ENCODE measurements around the gene PAM. TPM values are rescaled to one million over a fixed set of nuclear protein-coding genes. Genes with fewer than 3 reads are reported as not detected.

PAM gene
- total RNA-seq, 1 experiment from 2014 or later = 131 TPM

DNA sequence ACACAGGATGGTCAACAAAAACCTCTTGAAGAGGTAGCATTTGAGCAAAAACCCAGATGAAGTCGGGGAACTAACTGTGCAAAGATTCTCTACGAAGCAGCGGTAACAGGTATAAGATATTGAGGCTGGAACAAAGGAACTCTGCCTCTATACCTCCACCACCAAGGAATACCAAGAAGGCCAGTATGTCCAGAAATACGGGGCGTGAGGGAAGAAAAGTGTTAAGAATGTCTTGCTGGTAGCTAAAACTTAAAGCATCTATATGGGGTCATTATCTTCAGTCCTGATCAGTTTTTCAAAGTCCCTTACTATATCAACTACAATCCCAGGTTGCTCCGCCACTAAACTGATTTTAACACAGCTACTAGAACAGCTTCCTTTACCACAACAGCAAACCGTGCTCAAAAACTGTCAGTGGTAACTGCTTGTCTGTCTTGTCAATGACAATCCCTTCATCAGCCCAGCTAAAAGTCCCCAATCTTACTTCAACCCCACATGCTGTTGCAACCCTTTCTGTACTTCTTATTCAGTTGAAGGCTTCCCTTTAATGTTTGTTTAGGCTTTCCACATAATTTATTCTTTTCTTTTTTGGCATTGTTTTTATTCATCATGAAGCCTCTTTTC is 9.4 kb downstream of the PAM start:
- intact Hi-C loops (cut with micrococcal nuclease; ENCODE audit: unreplicated experiment) = no loop called here
- CTCF ChIA-PET = no interaction called here
- TF ChIP-seq TCF7L2 (IDR thresholded peaks at IDR 0.05; ENCODE audit: low read depth, low read length) (no peak), SIN3A (IDR thresholded peaks at IDR 0.05; ENCODE audit: borderline replicate concordance, insufficient read depth, low read depth, low read length) (no peak), REST (IDR thresholded peaks at IDR 0.05; ENCODE audit: insufficient read depth in 1 of 2, low read depth in 2 of 2, low read length in 1 of 2) (no peak), POLR2AphosphoS5 (IDR thresholded peaks at IDR 0.05; ENCODE audit: low read depth, low read length) (no peak)
- TF ChIP-seq, protein P1, sequence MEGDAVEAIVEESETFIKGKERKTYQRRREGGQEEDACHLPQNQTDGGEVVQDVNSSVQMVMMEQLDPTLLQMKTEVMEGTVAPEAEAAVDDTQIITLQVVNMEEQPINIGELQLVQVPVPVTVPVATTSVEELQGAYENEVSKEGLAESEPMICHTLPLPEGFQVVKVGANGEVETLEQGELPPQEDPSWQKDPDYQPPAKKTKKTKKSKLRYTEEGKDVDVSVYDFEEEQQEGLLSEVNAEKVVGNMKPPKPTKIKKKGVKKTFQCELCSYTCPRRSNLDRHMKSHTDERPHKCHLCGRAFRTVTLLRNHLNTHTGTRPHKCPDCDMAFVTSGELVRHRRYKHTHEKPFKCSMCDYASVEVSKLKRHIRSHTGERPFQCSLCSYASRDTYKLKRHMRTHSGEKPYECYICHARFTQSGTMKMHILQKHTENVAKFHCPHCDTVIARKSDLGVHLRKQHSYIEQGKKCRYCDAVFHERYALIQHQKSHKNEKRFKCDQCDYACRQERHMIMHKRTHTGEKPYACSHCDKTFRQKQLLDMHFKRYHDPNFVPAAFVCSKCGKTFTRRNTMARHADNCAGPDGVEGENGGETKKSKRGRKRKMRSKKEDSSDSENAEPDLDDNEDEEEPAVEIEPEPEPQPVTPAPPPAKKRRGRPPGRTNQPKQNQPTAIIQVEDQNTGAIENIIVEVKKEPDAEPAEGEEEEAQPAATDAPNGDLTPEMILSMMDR (IDR thresholded peaks at IDR 0.05) = no peak
- Histone ChIP-seq H3K27me3 (ENCODE audit: control insufficient read depth, insufficient read depth, low read length) (no peaks in the 10 kb centered on the region), H3K9me3 (ENCODE audit: control insufficient read depth, insufficient read depth, low read depth, low read length) (no peaks in the 10 kb centered on the region; the same call in 1 of the 2 replicates), H3K4me1 (ENCODE audit: control insufficient read depth, insufficient read depth, low read length) (peaks cover 10% of the 10 kb centered on the region; the same call in 1 of the 2 replicates), H3K4me3 (ENCODE audit: low read depth in 2 of 2, low read length in 2 of 2) (no peak overlapping the region), H3K27ac (ENCODE audit: low read length) (no peak overlapping the region), H3K36me3 (ENCODE audit: control insufficient read depth, insufficient read depth, low read length) (no peaks in the 10 kb centered on the region)
- ATAC-seq = no peak
- in situ Hi-C loops (cut with HindIII; ENCODE audit: low pct_unique_long_range_greater_than_20kb, low sequenced_read_pairs) = no loop called here
- POLR2A ChIA-PET = no interaction called here
- BruUV-seq (replicated peaks) = no TSS peak
- DNase-seq (ENCODE audit: low read depth, low spot score) = no peak

GRCh38 chr5:102765350-102765749 is 10.2 kb downstream of the PAM start:
- H3K27me3 ChIP-seq (ENCODE audit: control insufficient read depth, insufficient read depth, low read length) = no peaks in the 10 kb centered on the region
- in situ Hi-C loops (cut with HindIII; ENCODE audit: low pct_unique_long_range_greater_than_20kb, low sequenced_read_pairs) (no loop called here), intact Hi-C loops (cut with micrococcal nuclease; ENCODE audit: unreplicated experiment) (no loop called here)
- POLR2A ChIA-PET = no interaction called here
- H3K36me3 ChIP-seq (ENCODE audit: control insufficient read depth, insufficient read depth, low read length) = no peaks in the 10 kb centered on the region
- CTCF ChIA-PET = no interaction called here
- peaks cover 10% of the 10 kb centered on the region; the same call in 1 of the 2 replicates for H3K4me1 ChIP-seq (ENCODE audit: control insufficient read depth, insufficient read depth, low read length)
- H3K9me3 ChIP-seq (ENCODE audit: control insufficient read depth, insufficient read depth, low read depth, low read length) = no peaks in the 10 kb centered on the region; the same call in 1 of the 2 replicates
- DNase-seq (ENCODE audit: low read depth, low spot score) = no peak
- H3K4me3 ChIP-seq (ENCODE audit: low read depth in 2 of 2, low read length in 2 of 2) = no peak overlapping the region
- no TSS peak for BruUV-seq (replicated peaks)
- no peak for TF ChIP-seq SIN3A (IDR thresholded peaks at IDR 0.05; ENCODE audit: borderline replicate concordance, insufficient read depth, low read depth, low read length)
- TF ChIP-seq POLR2AphosphoS5 (IDR thresholded peaks at IDR 0.05; ENCODE audit: low read depth, low read length) = no peak
- TF ChIP-seq TCF7L2 (IDR thresholded peaks at IDR 0.05; ENCODE audit: low read depth, low read length) = no peak
- TF ChIP-seq REST (IDR thresholded peaks at IDR 0.05; ENCODE audit: insufficient read depth in 1 of 2, low read depth in 2 of 2, low read length in 1 of 2) = no peak
- TF ChIP-seq, protein P1 (IDR thresholded peaks at IDR 0.05) = no peak
- no peak overlapping the region for H3K27ac ChIP-seq (ENCODE audit: low read length)
- no peak for ATAC-seq

All from Panc1 (cell line).